HEK293T (cell line): Measurements from ENCODE around the gene PDE1A.

Experiments used
- ELF4 ChIP-seq: fragments of 450-650 bp; IDR thresholded peaks from 2 replicates; pipeline ENCODE4 v1.6.1; 2017; ENCODE audit warnings: antibody characterized with exemption
- HDGF ChIP-seq: fragments of 450-650 bp; IDR thresholded peaks from 2 replicates; pipeline ENCODE4 v1.6.1; 2017; ENCODE audit warnings: antibody characterized with exemption, borderline replicate concordance
- SP1 ChIP-seq: fragments of 450-650 bp; IDR thresholded peaks from 2 replicates; pipeline ENCODE4 v1.6.1; 2017
- SUZ12 ChIP-seq: fragments of 450-650 bp; IDR thresholded peaks from 2 replicates; pipeline ENCODE4 v1.6.1; 2016; ENCODE audit warnings: mild to moderate bottlenecking

- TF ChIP-seq HDGF (no peak), SUZ12 (no peak), ELF4 (no peak), SP1 (no peak)
These were observed 205.8 kb downstream of the PDE1A start for GRCh38 chr2:182220998-182221397.
